Muscle layer of duodenum (tissue), 2 donors: ENCODE data around the gene ARHGAP45.

Source experiments
- H3K27ac ChIP-seq: one replicate; pipeline ENCODE4 v1.7.0; 2013; ENCODE audit warnings: mild to moderate bottlenecking, low read length
- H3K27me3 ChIP-seq: one replicate; pipeline ENCODE4 v1.7.0; 2013; ENCODE audit warnings: low read depth, mild to moderate bottlenecking, control low read depth, low read length
- H3K36me3 ChIP-seq, 2 donors: one replicate each; pipeline ENCODE4 v1.7.0; 2013; ENCODE audit warnings: low read length in 2 of 2, control low read depth in 1 of 2, mild to moderate bottlenecking in 1 of 2; ENCODE audit not compliant: insufficient read depth in 2 of 2, control insufficient read depth in 1 of 2
- H3K4me1 ChIP-seq, 2 donors: one replicate each; pipeline ENCODE4 v1.7.0; 2013; ENCODE audit warnings: low read length in 2 of 2, mild to moderate bottlenecking in 2 of 2, control low read depth in 1 of 2, moderate library complexity in 1 of 2; ENCODE audit not compliant: insufficient read depth in 2 of 2, control insufficient read depth in 1 of 2
- H3K4me3 ChIP-seq, 2 donors: one replicate each; pipeline ENCODE4 v1.7.0; 2013; ENCODE audit warnings: low read length in 2 of 2, low read depth in 1 of 2, mild to moderate bottlenecking in 1 of 2
- H3K9me3 ChIP-seq, 2 donors: one replicate each; pipeline ENCODE4 v1.7.0; 2013; ENCODE audit warnings: low read length in 2 of 2, control low read depth in 1 of 2, mild to moderate bottlenecking in 1 of 2; ENCODE audit not compliant: control insufficient read depth in 1 of 2
- donor health status: healthy.

The ARHGAP45 gene

GRCh38 chr19:1051791-1052190 is 15.2 kb upstream of the ARHGAP45 start:
- Histone ChIP-seq H3K4me1 (no peaks in the 10 kb centered on the region), H3K27ac (no peak overlapping the region)

DNA sequence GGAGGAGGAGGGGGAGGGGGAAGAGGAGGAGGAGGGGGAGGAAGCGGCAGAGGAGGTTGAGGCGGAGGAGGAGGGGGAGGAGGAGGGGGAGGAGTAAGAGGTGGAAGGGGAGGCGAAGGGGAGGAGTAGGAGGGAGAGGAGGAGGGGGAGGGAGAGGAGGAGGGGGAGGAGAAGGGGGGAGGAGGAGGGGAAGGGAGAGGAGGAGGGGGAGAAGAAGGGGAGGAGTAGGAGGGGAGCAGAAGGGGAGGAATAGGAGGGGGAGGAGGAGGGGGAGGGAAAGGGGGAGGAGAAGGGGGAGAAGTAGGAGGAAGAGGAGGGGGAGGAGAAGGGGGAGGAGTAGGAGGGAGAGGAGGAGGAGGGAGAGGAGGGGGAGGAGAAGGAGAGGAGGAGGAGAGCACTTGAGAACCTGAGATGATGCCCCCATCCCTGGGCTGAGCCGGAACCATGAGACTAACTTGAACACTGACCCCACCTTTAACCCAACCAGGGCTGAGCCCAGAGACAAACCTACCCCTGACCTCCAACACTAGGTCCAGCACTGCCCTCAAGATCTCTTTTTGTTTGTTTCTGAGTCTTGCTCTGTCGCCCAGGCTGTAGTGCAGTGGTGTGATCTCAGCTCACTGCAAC is 14.5 kb upstream of the ARHGAP45 start:
- H3K9me3 ChIP-seq: peaks cover 7 to 16% of the 10 kb centered on the region in 2 donors
- H3K36me3 ChIP-seq: peaks cover 0 to 23% of the 10 kb centered on the region in 2 donors
- no peak overlapping the region for H3K27ac ChIP-seq
- no peaks in the 10 kb centered on the region for H3K4me1 ChIP-seq
- no peaks in the 10 kb centered on the region for H3K27me3 ChIP-seq
- H3K4me3 ChIP-seq: no peak overlapping the region

More at GRCh38 chr19:1051791-1052190, 15.2 kb upstream of the ARHGAP45 start:
- H3K9me3 ChIP-seq: peaks cover 2 to 10% of the 10 kb centered on the region in 2 donors
- peaks cover 0 to 16% of the 10 kb centered on the region in 2 donors for H3K36me3 ChIP-seq
- H3K27me3 ChIP-seq: no peaks in the 10 kb centered on the region
- no peak overlapping the region for H3K4me3 ChIP-seq

DNA sequence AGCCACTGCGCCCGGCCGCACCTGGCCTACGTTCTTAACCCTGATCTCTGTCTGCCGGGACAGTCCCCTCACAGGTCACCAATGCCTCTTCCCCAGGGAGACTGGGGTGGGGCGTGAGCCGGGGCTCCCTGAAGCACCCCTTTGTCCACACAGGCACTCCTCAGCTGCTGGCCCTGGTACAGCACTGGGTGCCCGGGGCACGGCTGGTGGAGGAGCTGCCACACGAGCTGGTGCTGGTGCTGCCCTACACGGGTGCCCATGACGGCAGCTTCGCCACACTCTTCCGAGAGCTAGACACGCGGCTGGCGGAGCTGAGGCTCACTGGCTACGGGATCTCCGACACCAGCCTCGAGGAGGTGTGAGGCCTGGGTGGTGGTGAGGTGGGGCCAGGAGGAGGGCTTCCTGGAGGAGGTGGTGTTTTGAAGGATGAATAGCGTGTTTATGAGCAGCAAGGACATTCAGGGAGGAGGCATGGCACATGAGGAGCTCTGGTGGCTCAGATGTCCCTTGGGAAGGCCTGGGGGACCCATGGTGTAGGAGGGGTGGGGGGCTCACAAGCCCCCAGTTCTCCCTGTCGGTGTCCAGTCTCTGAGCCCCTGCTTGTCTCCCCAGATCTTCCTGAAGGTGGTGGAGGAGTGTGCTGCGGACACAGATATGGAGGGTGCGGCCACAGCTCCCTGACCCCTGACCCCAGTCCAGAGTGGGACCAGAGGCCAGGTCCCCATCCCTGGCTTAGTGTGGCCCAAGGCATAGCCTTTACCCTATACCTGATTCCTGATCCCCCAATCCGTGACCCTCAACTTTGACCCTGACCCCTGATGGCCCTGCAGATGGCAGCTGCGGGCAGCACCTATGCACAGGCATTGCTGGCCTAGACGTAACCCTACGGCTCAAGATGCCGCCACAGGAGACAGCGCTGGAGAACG is 13.5 kb upstream of the ARHGAP45 start:
- no peak overlapping the region for H3K4me3 ChIP-seq
- H3K4me1 ChIP-seq: no peaks in the 10 kb centered on the region
- H3K27me3 ChIP-seq: no peaks in the 10 kb centered on the region
- peaks cover 15 to 26% of the 10 kb centered on the region in 2 donors for H3K9me3 ChIP-seq
- peaks cover 0 to 30% of the 10 kb centered on the region in 2 donors for H3K36me3 ChIP-seq
- no peak overlapping the region for H3K27ac ChIP-seq

- H3K9me3 ChIP-seq: peaks cover 18 to 32% of the 10 kb centered on the region in 2 donors
- no peaks in the 10 kb centered on the region for H3K4me1 ChIP-seq
- no peak overlapping the region for H3K27ac ChIP-seq
- peaks cover 0 to 33% of the 10 kb centered on the region in 2 donors for H3K36me3 ChIP-seq
- H3K27me3 ChIP-seq: no peaks in the 10 kb centered on the region
- H3K4me3 ChIP-seq: no peak overlapping the region
Observed at GRCh38 chr19:1054102-1055027, 12.6 kb upstream of the ARHGAP45 start.

DNA sequence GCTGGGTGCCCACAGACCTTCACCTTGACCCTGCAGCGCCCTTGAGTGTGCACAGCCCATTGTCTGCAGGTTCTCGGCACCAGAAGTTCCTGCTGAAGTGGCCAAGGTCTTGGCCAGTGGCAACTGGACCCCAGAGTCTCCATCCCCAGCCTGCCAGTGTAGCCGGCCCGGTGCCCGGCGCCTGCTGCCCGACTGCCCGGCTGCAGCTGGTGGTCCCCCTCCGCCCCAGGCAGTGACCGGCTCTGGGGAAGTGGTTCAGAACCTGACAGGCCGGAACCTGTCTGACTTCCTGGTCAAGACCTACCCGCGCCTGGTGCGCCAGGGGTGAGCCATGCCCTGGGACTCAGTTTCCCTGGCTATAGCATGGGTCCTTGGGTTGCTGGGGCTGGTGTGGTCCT is 11.9 kb upstream of the ARHGAP45 start:
- peaks cover 18 to 35% of the 10 kb centered on the region in 2 donors for H3K9me3 ChIP-seq
- H3K36me3 ChIP-seq: peaks cover 0 to 33% of the 10 kb centered on the region in 2 donors
- H3K4me3 ChIP-seq: no peak overlapping the region
- no peak overlapping the region for H3K27ac ChIP-seq
- H3K27me3 ChIP-seq: no peaks in the 10 kb centered on the region
- H3K4me1 ChIP-seq: no peaks in the 10 kb centered on the region

- H3K4me1 ChIP-seq: no peaks in the 10 kb centered on the region
- peaks cover 18 to 35% of the 10 kb centered on the region in 2 donors for H3K9me3 ChIP-seq
- H3K36me3 ChIP-seq: peaks cover 0 to 33% of the 10 kb centered on the region in 2 donors
- H3K4me3 ChIP-seq: peak overlapping the region in 1 of 2 donors; percentile 47
- H3K27me3 ChIP-seq: no peaks in the 10 kb centered on the region
- no peak overlapping the region for H3K27ac ChIP-seq
Observed at GRCh38 chr19:1055886-1056620, 10.9 kb upstream of the ARHGAP45 start.

DNA sequence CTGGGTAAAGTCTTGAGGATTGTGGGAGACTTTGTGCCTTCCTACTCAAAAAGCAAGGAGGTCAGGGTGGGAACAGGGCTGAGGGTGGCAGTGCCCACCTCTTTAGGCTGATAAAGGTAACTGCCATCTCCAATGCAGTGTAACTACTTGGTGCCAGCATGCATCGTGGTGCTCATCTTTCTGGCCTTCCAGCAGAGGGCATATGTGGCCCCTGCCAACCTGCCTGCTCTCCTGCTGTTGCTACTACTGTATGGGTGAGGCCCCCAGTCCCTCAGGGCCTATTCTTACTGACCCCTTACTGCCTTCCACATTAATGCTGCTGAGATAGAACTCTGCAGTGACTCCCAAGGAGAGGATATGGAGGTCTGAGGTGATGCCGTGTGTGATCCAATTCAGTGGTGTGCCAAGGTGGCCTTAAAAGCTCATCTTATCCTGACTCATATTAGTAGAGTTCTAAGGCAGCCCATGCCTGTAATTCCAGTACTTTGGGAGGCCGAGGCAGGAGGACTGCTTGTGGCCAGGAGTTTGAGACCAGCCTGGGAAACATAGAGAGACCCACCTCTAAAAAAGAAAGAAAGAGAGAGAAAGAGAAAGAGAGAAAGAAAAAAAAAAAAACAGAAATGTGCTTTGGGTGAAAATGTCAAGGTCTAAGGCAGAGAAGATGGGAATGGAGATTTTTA is 9.7 kb upstream of the ARHGAP45 start:
- peak overlapping the region in 1 of 2 donors; percentile 47 for H3K4me3 ChIP-seq
- peaks cover 0 to 33% of the 10 kb centered on the region in 2 donors for H3K36me3 ChIP-seq
- H3K9me3 ChIP-seq: peaks cover 18 to 35% of the 10 kb centered on the region in 2 donors
- no peak overlapping the region for H3K27ac ChIP-seq
- H3K27me3 ChIP-seq: no peaks in the 10 kb centered on the region
- H3K4me1 ChIP-seq: no peaks in the 10 kb centered on the region

DNA sequence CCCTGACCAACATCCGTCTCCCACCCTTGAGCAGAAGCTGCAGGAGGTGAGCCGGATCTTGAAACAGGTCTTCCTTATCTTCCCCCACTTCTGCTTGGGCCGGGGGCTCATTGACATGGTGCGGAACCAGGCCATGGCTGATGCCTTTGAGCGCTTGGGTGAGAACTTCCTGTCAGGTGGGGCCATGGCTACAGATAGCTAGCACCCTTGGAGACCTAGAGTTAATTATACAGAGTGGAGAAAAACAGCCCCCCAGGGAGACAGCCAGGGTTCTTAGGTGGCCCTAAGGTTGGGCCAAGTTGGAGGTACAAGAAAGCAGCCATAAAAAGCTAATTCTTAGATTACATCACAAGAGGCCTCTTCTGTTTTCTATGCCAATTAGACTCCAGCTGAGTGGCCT is 8.9 kb upstream of the ARHGAP45 start:
- Histone ChIP-seq H3K27me3 (no peaks in the 10 kb centered on the region), H3K4me1 (no peaks in the 10 kb centered on the region), H3K27ac (no peak overlapping the region), H3K4me3 (peak overlapping the region in 1 of 2 donors; percentile 47), H3K36me3 (peaks cover 0 to 33% of the 10 kb centered on the region in 2 donors), H3K9me3 (peaks cover 18 to 35% of the 10 kb centered on the region in 2 donors)

DNA sequence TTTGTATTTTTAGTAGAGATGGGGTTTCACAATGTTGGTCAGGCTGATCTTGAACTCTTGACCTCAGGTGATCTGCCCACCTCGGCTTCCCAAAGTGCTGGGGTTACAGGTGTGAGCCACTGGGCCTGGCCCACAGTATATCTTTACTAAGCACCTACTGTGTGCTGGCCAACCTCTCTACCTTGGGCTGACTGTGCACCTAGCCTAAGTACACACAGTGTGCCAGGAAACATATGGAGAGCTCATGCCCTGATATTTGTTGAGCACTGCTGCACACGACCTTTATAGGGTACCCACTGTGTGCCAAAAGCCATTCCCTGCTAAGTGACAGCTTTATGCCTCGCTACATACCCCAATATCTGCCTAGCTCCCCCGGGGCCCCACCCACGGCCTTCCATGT is 6.3 kb upstream of the ARHGAP45 start:
- H3K4me1 ChIP-seq: peaks cover 0 to 12% of the 10 kb centered on the region in 2 donors
- H3K36me3 ChIP-seq: peaks cover 0 to 28% of the 10 kb centered on the region in 2 donors
- peaks cover 5% of the 10 kb centered on the region for H3K27me3 ChIP-seq
- H3K27ac ChIP-seq: no peak overlapping the region
- peaks cover 18 to 37% of the 10 kb centered on the region in 2 donors for H3K9me3 ChIP-seq
- no peak overlapping the region for H3K4me3 ChIP-seq

DNA sequence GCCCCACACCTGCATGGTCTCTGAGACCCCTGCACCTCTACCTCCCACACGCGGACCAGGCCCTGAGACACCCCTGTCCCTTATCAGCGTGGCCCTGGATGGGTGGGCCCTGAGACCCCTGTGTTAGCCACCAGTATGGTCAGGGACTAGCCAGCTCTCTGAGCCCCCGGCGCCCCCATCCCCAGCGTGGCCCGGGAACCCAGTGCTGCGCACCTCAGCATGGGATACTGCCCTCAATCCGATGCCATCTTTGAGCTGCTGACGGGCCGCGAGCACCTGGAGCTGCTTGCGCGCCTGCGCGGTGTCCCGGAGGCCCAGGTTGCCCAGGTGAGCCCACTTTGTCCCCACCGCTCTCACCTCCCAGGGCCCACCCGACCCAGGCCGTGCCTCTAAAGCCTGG is 5.0 kb upstream of the ARHGAP45 start:
- Histone ChIP-seq H3K4me1 (peaks cover 0 to 24% of the 10 kb centered on the region in 2 donors), H3K4me3 (no peak overlapping the region), H3K27ac (no peak overlapping the region), H3K36me3 (peaks cover 0 to 15% of the 10 kb centered on the region in 2 donors), H3K27me3 (peaks cover 12% of the 10 kb centered on the region), H3K9me3 (peaks cover 15 to 25% of the 10 kb centered on the region in 2 donors)
